ENCODE measurements around the gene NMT1. TPM values are rescaled to one million over a fixed set of nuclear protein-coding genes. Genes with fewer than 3 reads are reported as not detected.
A peak's percentile ranks its signal among the peaks of the same experiment; 100 is the strongest.

Gene NMT1
- total RNA-seq, 1 donor from 2014 or later, result 96.5 TPM

DNA sequence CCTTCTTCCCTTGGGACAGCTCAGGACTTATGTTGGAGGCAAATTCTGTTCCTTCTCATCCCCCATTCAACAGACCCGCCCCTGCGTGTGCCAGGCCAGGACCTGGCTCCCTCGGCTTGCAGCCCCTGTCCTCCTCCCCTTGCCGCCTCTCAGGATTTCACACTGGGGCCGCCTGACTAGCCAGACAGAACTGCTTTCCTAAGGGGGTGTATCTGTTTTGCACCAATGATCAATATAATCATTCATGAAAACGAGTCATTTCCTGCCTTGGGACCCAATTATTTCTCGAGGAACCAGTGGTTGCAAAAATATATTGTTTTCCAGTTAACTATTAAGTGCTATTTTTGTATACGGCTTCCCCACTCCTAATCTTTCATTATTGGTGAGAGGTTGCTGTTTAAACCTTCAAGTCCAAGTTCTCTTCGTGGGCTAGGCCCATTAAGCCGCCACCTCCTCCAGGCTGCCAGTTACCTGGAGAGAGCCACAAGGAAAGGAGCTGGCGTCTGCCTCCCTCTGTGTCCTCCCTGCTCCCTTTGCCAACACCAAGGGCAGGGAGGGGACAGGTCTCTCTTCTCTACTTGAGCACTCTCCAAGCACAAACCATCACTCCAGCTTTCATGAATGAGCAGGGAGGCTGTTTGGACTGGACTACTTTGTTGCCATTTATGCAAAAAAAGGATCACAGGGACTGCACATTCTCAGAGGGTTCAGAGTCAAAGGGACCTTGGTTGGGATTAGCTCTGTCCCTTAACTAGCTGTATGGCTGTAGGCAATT is 18.6 kb upstream of the NMT1 start:
- Mint-ChIP-seq H3K27ac (ENCODE audit: unreplicated experiment) (peak overlapping the region; percentile 34), H3K36me3 (ENCODE audit: unreplicated experiment) (no peaks in the 10 kb centered on the region), H3K4me1 (ENCODE audit: low read depth, unreplicated experiment) (peaks cover 3% of the 10 kb centered on the region), H3K27me3 (ENCODE audit: unreplicated experiment) (no peaks in the 10 kb centered on the region), H3K9me3 (ENCODE audit: unreplicated experiment) (peaks cover 2% of the 10 kb centered on the region), H3K4me3 (ENCODE audit: unreplicated experiment) (no peak overlapping the region)
- DNase-seq, result no peak
- TF ChIP-seq, protein P1, sequence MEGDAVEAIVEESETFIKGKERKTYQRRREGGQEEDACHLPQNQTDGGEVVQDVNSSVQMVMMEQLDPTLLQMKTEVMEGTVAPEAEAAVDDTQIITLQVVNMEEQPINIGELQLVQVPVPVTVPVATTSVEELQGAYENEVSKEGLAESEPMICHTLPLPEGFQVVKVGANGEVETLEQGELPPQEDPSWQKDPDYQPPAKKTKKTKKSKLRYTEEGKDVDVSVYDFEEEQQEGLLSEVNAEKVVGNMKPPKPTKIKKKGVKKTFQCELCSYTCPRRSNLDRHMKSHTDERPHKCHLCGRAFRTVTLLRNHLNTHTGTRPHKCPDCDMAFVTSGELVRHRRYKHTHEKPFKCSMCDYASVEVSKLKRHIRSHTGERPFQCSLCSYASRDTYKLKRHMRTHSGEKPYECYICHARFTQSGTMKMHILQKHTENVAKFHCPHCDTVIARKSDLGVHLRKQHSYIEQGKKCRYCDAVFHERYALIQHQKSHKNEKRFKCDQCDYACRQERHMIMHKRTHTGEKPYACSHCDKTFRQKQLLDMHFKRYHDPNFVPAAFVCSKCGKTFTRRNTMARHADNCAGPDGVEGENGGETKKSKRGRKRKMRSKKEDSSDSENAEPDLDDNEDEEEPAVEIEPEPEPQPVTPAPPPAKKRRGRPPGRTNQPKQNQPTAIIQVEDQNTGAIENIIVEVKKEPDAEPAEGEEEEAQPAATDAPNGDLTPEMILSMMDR (IDR thresholded peaks at IDR 0.05; ENCODE audit: partially characterized antibody, unreplicated experiment), result no peak

DNA sequence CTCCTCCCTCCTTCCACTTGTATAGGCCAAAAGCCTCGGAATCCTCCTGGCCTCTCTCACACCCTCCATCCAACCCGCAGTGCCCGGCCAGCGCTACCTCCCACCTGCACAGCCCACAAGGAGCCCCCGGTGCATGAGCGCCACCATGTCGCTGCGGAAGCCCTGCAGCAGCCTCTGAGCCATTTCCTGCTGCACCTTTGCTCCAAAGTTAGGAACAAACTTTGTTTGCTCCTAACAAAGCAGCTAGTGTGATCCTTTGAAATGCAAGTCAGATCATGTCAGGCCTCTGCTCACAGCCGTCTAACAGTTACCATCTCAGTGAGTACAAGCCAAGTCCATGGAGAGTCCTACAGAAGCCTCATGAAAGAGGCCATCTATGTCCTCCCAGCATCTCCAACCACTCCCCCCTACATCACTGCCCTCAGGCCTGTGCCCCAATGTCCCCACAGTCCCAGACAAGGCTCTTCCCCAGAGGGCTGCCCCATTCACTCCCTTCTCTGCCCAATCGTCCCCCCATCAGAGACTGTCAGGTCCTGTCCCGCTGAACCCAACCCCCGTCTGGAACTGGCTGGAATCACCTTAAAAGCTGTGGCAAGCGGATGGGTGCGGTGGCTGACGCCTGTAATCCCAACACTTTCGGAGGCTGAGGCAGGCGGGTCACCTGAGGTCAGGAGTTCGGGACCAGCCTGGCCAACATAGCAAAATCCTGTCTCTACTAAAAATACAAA is 17.1 kb upstream of the NMT1 start:
- no peak overlapping the region for H3K27ac Mint-ChIP-seq (ENCODE audit: unreplicated experiment)
- DNase-seq, result no peak
- H3K36me3 Mint-ChIP-seq (ENCODE audit: unreplicated experiment), result no peaks in the 10 kb centered on the region
- H3K27me3 Mint-ChIP-seq (ENCODE audit: unreplicated experiment), result no peaks in the 10 kb centered on the region
- no peak overlapping the region for H3K4me3 Mint-ChIP-seq (ENCODE audit: unreplicated experiment)
- TF ChIP-seq, protein P1 (IDR thresholded peaks at IDR 0.05; ENCODE audit: partially characterized antibody, unreplicated experiment), result no peak
- peaks cover 3% of the 10 kb centered on the region for H3K4me1 Mint-ChIP-seq (ENCODE audit: low read depth, unreplicated experiment)
- H3K9me3 Mint-ChIP-seq (ENCODE audit: unreplicated experiment), result peaks cover 2% of the 10 kb centered on the region

- H3K36me3 Mint-ChIP-seq (ENCODE audit: unreplicated experiment), result no peaks in the 10 kb centered on the region
- no peak for DNase-seq
- peaks cover 2% of the 10 kb centered on the region for H3K9me3 Mint-ChIP-seq (ENCODE audit: unreplicated experiment)
- H3K4me3 Mint-ChIP-seq (ENCODE audit: unreplicated experiment), result no peak overlapping the region
- no peaks in the 10 kb centered on the region for H3K27me3 Mint-ChIP-seq (ENCODE audit: unreplicated experiment)
- H3K27ac Mint-ChIP-seq (ENCODE audit: unreplicated experiment), result no peak overlapping the region
- H3K4me1 Mint-ChIP-seq (ENCODE audit: low read depth, unreplicated experiment), result peaks cover 9% of the 10 kb centered on the region
- TF ChIP-seq, protein P1 (IDR thresholded peaks at IDR 0.05; ENCODE audit: partially characterized antibody, unreplicated experiment), result no peak
Measured at GRCh38 chr17:45046537-45047125, 14.5 kb upstream of the NMT1 start.

DNA sequence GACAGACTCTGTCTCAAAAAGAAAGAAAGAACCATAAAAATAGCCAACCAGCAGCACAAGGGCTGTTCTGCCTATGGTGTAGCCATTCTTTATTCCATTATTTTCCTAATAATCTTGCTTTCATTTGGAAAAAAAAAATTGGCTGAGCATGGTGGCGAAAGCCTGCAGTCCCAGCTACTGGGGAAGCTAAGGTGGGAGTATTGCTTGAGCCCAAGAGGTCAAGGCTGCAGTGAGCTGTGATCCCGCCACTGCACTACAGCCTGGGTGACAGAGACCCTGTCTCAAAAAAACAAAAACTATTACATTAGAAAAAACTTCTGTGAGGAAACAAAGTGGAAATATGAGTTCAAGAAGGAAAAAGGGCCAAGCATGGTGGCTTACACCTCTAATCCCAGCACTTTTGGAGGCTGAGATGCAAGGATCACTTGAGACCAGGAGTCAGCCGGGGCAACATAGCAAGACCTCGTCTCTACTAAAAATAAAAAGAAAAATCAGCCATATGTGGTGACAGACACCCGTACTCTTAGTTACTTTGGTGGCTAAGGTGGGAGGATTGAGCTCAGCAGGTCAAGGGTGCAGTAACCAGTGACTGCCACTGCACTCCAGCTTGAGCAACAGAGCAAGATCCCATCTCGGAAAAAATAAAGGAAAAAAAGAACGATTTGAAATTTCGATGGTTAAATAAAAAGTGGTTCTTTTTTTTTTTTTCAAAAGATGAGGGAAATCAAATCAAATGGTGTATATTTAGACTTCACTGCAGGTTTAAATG is 12.1 kb upstream of the NMT1 start:
- no peaks in the 10 kb centered on the region for H3K36me3 Mint-ChIP-seq (ENCODE audit: unreplicated experiment)
- peaks cover 6% of the 10 kb centered on the region for H3K4me1 Mint-ChIP-seq (ENCODE audit: low read depth, unreplicated experiment)
- H3K27ac Mint-ChIP-seq (ENCODE audit: unreplicated experiment), result no peak overlapping the region
- no peaks in the 10 kb centered on the region for H3K9me3 Mint-ChIP-seq (ENCODE audit: unreplicated experiment)
- no peak for DNase-seq
- peaks cover 5% of the 10 kb centered on the region for H3K27me3 Mint-ChIP-seq (ENCODE audit: unreplicated experiment)
- TF ChIP-seq, protein P1 (IDR thresholded peaks at IDR 0.05; ENCODE audit: partially characterized antibody, unreplicated experiment), result peak; percentile 52
- no peak overlapping the region for H3K4me3 Mint-ChIP-seq (ENCODE audit: unreplicated experiment)
